ENCODE measurements around the gene SUV39H1. TPM values are rescaled to one million over a fixed set of nuclear protein-coding genes. Genes with fewer than 3 reads are reported as not detected.

SUV39H1 gene
- total and polyA plus RNA-seq, 2 of the 13 experiments (the other 11 are each of a cell fraction or from before 2014, with no cell fraction given): 5.2 to 10.1 TPM

- TF ChIP-seq RERE (CRISPR knock-in tag; IDR thresholded peaks at IDR 0.05; ENCODE audit: low read depth): 0 out of 2 replicates have a peak, but pooled peaks have one; percentile 25
- TF ChIP-seq FOXP4 (CRISPR knock-in tag; IDR thresholded peaks at IDR 0.05): peak; percentile 66; the same call in 1 of the 2 replicates
- TF ChIP-seq ZNF629 (CRISPR knock-in tag; conservative IDR thresholded peaks at IDR 0.05): no peak
- peak; percentile 24; the same call in 1 of the 2 replicates for TF ChIP-seq FOXA3 (CRISPR knock-in tag; IDR thresholded peaks at IDR 0.05)
- TF ChIP-seq MEF2D (CRISPR knock-in tag; IDR thresholded peaks at IDR 0.05): no peak
- TF ChIP-seq DNMT1 (CRISPR knock-in tag; IDR thresholded peaks at IDR 0.05): no peak
- TF ChIP-seq ASH2L (IDR thresholded peaks at IDR 0.05; ENCODE audit: insufficient read length, low read depth, low read length): no peak
- no peak for TF ChIP-seq ZBTB33 (CRISPR knock-in tag; IDR thresholded peaks at IDR 0.05)
- no peak for TF ChIP-seq LCORL (IDR thresholded peaks at IDR 0.05)
- TF ChIP-seq LCORL (CRISPR knock-in tag; IDR thresholded peaks at IDR 0.05): no peak
- TF ChIP-seq ARID5B (CRISPR knock-in tag; IDR thresholded peaks at IDR 0.05): no peak
- TF ChIP-seq CTCF (CRISPR knock-in tag; IDR thresholded peaks at IDR 0.05): no peak
- TF ChIP-seq HCFC1 (IDR thresholded peaks at IDR 0.05; ENCODE audit: low read depth, low read length): no peak
Measured at GRCh38 chrX:48711162-48711928, 14.8 kb downstream of the SUV39H1 start (continued).
